GM19467 (cell line): ENCODE results near the gene RNF183.

Experiments used
- ATAC-seq: cut with Tn5 transposase; IDR thresholded peaks from one replicate; pipeline ENCODE4 v1.9.1; 2021; ENCODE audit warnings: mild to moderate bottlenecking, moderate library complexity; ENCODE audit not compliant: unreplicated experiment

RNF183 gene, protein sequence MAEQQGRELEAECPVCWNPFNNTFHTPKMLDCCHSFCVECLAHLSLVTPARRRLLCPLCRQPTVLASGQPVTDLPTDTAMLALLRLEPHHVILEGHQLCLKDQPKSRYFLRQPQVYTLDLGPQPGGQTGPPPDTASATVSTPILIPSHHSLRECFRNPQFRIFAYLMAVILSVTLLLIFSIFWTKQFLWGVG

GRCh38 chr9:113302792-113303418, at the start of gene RNF183:
Gene RNF183, minus strand, starts transcription at chr9:113303376. Its CDS starts 5,192 bp downstream, at chr9:113298184.
- ATAC-seq = no peak

DNA sequence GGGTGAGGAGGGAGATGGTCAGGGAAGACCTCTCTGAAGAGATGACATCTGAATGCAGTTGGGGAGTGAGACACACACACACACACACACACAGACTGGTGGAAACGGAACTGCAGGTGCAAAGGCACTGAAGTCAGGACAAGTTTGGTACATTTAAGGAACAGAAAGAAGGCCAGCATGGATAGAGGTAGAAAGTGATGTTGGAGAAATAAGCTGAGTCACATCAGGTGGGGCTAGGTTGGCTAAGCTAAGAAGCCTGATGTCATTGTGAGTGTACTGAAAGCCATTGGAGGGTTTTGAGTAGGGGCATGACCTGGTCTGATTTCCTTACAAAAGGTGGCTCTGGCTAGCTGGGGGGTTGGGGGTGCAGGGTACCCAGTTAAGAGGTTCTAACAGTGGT, 49.2 kb upstream of the RNF183 start:
- no peak for ATAC-seq

DNA sequence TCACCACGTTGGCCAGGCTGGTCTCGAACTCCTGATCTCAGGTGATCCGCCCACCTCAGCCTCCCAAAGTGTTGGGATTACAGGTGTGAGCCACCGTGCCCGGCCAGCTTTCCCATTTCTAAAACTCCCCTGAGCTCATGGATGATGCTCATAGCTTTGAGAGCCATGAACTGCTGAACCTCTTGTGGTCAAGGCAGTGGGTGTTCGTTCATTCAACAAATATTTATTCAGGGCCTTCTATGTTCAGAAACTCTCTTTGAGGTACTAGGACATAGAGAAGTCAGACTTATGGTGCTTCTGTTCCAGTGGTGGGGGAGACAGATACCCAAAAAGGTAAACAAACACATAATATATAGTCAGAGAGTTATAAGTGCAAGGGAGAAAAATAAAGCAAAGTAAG, 48.8 kb upstream of the RNF183 start:
- ATAC-seq = no peak

- no peak for ATAC-seq
These were observed 47.8 kb upstream of the RNF183 start for GRCh38 chr9:113350937-113351336.

- no peak for ATAC-seq
These were observed 47.0 kb upstream of the RNF183 start for GRCh38 chr9:113350107-113350661.

DNA sequence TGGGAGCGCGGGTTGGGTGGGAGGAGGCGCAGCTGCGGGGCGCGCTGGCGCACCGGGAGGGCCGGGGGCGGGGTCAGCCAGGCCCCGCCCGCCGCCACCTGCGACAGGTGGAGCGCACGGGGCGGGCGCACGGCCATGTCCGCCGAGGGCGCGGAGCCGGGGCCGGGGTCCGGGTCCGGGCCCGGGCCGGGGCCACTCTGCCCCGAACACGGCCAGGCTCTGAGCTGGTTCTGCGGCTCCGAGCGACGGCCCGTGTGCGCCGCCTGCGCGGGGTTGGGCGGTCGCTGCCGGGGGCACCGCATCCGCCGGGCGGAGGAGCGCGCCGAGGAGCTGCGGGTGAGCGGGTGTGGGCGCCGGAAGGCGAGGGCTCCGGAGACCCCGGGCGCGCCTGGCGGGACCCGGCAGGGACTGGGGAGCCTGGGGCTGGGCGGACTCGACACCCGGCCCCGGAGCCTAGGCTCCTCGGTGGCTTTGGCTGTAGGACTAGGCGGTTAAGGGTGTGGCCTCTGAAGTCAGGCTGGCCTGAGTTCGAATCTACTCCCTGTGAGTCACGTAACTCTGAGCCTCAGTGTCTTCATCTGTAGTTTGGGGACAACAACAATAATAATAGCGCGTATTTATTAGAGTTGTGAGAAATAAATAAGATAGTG, 46.4 kb upstream of the RNF183 start, which contains the start of gene BSPRY:
TSS of gene BSPRY (plus strand) at position 97 of the 650 bp plus-strand sequence. CDS start at position 136, 39 bp downstream.
- ATAC-seq = no peak

DNA sequence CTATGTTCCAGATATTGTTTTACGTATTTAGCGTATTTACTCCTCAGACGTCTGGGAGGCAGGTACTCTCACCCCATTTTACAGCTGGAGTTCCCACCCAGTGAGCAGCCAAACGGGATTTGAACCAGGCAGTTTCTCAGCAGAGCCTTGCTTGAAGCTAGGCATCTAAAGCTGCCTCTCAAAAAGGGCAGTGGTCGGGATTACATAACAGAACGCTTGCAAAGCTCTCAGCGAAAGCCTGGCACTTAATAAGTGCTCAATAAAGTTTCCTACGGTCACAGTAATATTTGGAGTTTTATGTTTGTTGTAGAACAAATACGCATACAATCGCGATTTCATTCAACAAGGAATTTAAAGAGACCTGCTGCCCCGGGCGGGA, 45.9 kb upstream of the RNF183 start:
- no peak for ATAC-seq

DNA sequence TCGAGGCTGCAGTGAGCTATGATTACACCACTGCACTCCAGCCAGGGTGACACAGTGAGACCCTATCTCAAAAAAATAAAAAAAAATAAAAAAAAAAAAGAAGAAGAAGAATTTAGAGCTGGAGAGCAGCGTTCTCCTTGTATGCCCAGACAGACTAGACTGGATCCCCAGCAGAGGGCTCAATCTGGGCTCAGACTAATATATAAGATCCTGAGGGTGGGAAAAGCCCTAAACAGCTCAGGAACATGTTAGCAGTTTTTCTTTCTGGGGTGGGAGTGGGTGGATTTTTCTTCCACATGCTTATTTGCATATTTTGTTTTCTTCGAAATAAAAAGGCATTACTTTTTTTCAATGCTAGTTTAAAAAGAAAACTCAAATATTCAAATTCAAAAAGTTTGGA, 45.3 kb upstream of the RNF183 start:
- no peak for ATAC-seq

DNA sequence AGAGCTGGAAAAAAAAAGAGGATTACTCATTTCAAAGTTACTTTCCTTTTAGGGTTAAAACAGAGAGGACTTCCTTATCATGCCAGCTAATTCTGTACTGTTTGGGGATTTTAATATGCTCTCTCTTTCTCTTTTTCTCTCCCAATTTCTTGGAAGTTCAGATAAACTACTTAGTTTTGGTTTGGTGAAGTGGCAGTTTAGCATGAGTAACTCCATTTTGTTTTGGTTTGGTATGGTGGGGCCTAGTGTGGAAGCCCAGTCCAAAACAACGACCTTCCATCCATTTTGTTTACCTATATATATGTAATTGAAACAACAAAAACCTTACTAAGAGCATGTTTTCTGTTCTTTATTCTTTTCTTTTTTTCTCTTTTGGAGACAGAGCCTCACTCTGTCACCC, 42.5 kb upstream of the RNF183 start:
- no peak for ATAC-seq

DNA sequence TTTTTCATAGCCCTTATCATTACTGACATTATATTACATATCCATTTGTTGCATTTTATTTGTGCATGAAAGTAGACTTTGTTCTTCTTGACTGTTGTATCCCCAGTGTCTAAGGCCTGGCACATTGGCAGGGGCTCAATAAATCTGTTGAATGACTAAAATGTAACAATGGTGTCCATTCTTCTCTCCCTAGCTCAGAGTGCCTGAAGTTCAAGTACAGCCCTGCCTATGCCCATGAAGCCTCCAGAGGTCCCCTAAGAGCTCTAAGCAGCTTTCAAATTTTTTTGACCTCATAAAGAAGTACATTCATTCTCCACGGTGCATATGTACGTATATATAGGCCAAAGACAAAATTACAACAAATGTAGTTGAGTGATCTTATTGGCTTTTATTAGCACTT, 42.0 kb upstream of the RNF183 start:
- no peak for ATAC-seq

DNA sequence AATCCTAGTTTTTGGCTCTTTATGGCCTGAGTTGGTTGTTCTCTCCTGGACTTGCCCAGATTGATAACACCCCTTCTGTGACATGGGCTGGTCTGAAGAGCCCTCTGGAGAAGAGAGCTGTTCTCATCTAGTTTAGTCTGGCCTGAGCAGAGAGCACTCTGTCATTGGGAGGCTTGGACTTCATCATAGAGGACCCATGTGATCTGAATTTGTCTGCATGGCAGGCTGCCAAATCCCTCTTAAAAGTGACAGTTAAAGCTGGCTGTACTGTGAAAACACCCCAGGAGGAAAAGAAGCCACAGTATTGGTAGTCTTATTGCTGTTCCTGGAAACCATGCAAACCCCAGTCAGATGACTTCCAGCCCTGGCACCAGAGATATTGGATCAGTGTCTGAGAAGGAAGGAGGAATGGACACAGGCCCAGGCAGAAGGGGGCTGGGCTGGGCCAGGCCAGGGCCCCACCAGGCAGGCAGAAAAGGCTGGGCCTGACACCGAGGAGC, 40.6 kb upstream of the RNF183 start:
- ATAC-seq = no peak

GRCh38 chr9:113341712-113342410, 38.7 kb upstream of the RNF183 start:
- no peak for ATAC-seq

- ATAC-seq = peak; percentile 98
These were observed 37.0 kb upstream of the RNF183 start, which contains the start of gene WDR31 for GRCh38 chr9:113340011-113340699. Gene WDR31, minus strand, starts transcription at chr9:113340275. Its CDS starts 8,253 bp downstream, at chr9:113332022.

GRCh38 chr9:113337714-113338113, 34.5 kb upstream of the RNF183 start:
- ATAC-seq = no peak

DNA sequence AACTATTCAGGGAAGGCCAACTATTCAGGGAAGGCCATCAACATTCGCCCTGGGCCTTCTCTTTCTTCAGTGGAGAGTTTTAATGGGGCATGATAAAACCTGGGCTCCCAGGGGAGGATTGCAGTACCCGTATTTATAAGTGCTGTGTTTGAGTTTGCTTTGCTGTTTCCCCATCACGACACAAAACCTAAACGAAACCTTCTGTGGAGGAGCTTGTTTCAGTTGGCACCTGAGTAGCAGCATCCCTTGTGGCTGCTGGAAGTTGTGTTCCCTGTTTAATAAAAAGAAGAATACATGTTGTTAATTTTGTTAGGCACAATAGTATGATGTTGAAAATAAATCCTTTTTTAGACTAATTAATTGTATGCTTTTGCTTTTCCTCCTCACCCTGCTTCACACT, 28.6 kb upstream of the RNF183 start:
- no peak for ATAC-seq

- no peak for ATAC-seq
These were observed 25.0 kb upstream of the RNF183 start for GRCh38 chr9:113328045-113328782.

GRCh38 chr9:113326230-113326629, 23.1 kb upstream of the RNF183 start:
- no peak for ATAC-seq

DNA sequence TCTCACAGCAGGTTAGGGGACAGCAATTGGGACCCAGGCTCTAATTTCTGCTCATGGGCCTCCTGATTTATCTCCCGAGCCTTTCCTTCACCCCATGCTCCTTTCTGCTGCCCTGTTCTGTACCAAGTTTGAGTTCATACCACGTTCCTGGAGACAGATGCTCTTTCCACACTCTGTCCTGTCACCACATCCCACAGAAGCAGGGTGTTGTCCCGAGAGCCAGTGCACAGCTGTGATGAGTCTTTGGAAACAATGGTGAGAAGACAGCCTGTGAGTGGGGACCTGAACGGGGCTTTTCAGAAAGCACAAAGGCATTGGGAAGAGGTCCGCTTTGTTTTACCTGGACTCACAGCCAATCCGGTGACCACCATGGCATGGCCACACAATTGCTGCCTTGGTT, 19.5 kb upstream of the RNF183 start:
- no peak for ATAC-seq

DNA sequence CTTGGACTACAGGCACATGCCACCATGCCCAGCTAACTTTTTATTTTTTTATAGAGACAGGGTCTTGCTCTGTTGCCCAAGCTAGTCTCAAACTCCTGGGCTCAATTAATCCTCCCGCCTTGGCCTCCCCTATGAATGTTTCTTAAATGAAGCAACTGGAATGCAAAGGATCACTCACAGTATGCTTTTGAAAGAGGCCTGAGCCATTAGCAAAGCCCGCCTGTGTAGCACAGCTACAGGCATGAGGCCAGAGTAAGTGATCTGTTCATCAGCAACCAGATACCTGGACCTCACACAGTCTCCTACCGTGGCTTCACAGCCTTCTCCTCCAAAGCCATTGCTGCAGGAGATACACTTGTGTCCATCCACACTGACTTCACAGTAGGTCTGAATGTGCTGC, 16.9 kb upstream of the RNF183 start:
- no peak for ATAC-seq

DNA sequence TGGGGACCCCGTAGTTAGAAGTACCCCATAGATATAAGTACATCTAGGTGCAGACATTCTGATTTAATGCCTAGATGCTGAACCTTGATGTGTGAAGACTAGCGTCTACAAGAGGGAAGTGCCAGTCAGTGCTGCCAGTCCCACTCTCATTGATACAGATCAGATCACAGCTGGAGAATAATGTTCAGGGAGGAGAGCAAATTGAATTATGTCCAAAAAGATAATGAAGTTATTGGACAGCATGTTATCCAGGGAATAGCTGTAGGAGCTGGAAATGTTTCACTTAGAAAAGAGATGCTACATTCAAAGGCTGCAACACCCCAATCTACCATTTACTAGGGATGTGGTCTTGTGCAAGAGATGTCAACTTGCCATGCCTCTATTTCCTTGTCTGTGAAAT, 15.9 kb upstream of the RNF183 start:
- ATAC-seq = no peak
